Measurements from ENCODE around the gene ZNF497.

ZNF497 gene

DNA sequence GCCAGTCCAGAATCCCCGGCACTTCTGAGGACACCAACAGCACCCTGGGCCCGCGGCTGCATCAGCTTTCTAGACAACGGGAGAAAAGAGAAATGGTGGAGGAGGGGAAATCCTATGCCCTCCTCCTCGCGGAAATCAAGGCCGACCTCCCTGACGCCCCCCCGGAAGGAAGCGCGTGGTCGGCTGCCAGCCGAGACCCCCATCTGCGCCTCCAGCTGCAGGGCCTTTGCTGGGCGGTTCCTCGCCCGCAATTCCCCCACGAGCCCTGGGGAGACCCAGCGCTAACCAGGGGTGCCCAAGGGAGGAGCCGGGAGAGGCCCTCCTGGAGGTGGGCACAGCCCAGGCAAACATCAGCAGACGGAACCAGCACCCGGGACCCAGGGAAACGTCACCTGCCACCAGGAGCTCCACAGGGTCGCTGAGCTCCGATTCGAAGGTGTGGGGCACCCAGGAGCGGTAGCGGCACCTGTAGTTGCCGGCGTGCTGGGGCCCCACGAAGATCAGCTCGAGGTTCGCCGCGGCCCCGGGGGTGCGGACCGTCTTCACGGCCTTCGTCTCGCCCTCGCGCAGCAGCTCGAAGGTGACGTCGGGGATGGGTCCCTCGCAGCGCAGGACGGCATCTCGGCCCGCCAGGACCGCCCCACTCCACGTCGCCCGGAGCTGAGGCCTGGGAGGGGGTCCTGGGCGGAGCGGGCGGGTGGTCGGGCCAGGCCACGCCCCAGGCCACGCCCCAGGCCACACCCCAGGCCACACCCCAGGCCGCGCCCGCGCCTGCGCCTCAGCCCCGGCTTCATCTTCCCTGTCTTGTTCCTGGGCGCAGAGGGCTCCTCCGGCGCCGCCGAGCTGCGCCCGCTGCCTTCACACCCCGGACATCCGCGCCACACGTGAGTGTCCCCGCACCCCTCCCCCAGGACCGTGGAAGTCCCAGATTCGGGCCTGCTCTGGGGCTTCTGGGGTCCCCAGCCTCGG is 15.3 kb downstream of the ZNF497 start:
- peak; percentile 77 for DNase-seq

- DNase-seq: no peak
Observed at GRCh38 chr19:58345558-58345957, 17.0 kb downstream of the ZNF497 start.

GRCh38 chr19:58338825-58339558 is 23.6 kb downstream of the ZNF497 start:
- DNase-seq: no peak

DNA sequence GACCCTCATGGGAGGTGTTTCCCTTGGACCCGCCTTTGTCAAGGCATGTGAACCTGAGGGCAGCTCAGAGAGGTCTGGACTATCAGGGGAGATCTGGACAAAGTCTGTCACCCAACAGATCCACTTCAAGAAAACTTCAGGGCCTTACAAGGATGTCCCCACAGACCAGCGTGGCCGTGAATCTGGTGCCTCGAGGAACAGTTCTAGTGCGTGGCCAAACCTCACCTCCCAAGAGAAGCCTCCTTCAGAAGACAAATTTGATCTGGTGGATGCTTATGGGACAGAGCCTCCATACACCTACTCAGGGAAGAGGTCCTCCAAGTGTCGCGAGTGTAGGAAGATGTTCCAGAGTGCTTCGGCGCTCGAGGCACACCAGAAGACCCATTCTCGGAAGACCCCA is 24.2 kb downstream of the ZNF497 start:
- DNase-seq: no peak

GRCh38 chr19:58336820-58337219 is 25.7 kb downstream of the ZNF497 start:
- DNase-seq: no peak

- no peak for DNase-seq
Observed at GRCh38 chr19:58336216-58336615, 26.3 kb downstream of the ZNF497 start.

GRCh38 chr19:58335630-58336029 is 26.9 kb downstream of the ZNF497 start:
- DNase-seq: no peak

DNA sequence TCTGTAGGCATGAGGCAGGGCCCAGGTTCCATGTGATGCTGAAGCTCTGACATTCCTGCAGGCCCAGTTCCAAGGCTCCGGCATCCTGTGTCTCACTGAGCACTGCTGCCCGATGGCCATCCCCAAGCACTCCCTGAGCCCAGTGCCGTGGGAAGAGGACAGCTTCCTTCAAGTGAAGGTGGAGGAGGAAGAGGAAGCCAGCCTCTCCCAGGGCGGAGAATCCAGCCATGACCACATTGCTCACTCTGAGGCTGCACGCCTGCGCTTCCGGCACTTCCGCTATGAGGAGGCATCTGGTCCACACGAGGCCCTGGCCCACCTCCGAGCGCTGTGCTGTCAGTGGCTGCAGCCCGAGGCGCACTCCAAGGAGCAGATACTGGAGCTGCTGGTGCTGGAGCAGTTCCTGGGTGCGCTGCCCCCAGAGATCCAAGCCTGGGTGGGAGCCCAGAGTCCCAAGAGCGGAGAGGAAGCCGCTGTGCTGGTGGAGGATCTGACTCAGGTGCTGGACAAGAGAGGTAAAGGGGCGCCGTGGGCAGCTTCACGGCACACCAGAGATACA is 27.8 kb downstream of the ZNF497 start:
- DNase-seq: no peak

- DNase-seq: no peak
Observed at GRCh38 chr19:58332697-58333096, 29.9 kb downstream of the ZNF497 start.

- no peak for DNase-seq
Observed at GRCh38 chr19:58330458-58330857, 32.1 kb downstream of the ZNF497 start.

GRCh38 chr19:58328999-58329398 is 33.6 kb downstream of the ZNF497 start:
- peak; percentile 28 for DNase-seq

DNA sequence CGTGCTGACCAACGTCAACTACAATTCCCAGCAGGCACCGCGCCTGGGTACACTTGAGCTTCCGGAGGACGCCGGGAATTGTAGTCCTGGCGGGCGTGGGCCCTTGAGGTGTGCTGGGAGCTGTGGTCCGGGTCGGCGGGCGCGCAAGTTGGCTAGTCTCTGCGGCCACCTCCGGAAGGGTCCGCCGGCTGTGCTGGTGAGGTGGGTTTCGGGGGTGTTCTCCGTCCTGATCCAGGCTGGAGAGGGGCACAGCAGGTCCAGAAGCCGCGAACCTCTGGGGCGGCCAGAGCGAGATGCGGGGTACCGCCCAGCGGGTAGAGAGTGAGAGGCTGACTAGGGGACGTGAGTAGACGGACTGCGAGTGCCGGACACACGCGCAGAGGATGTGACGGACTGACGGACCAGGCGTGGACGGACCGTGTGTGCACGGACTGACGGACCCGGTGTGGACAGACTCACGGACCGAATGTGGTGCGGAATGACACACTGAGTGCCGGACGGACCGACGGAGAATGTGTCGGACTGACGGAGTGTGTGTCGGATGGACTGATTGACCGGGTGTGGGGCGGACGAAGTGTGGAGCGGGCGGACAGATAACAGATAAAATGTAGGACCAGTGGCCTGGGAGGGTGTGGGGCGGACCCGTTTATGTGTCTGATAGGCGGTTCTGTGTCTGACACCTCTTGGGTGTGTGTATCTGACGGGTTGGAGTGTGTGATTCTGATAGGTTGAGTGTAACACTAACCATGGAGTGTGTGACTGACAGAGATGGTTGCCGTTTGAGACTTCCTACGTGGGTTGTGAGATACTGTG is 35.4 kb downstream of the ZNF497 start, which contains the start of gene ZSCAN22:
Gene ZSCAN22, plus strand, starts transcription at position 81 of the 813 bp plus-strand sequence. CDS start 7,809 bp downstream, outside the sequence.
- peak; percentile 92 for DNase-seq

DNA sequence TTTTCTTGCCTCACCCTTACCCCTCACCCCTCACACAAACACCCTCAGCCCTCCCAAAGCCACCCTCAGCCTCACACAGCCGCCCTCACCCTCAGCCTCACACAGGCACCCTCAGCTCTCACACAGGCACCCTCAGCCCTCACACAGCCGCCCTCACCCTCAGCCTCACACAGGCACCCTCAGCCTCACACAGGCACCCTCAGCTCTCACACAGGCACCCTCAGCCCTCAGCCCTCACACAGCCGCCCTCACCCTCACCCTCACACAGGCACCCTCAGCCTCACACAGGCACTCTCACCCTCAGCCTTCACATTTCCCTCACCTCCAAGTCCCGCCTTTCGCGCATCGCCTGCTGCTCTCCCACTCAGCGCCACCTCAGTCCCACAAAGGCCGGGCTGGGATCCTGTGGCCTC is 36.0 kb downstream of the ZNF497 start:
- DNase-seq: no peak

DNA sequence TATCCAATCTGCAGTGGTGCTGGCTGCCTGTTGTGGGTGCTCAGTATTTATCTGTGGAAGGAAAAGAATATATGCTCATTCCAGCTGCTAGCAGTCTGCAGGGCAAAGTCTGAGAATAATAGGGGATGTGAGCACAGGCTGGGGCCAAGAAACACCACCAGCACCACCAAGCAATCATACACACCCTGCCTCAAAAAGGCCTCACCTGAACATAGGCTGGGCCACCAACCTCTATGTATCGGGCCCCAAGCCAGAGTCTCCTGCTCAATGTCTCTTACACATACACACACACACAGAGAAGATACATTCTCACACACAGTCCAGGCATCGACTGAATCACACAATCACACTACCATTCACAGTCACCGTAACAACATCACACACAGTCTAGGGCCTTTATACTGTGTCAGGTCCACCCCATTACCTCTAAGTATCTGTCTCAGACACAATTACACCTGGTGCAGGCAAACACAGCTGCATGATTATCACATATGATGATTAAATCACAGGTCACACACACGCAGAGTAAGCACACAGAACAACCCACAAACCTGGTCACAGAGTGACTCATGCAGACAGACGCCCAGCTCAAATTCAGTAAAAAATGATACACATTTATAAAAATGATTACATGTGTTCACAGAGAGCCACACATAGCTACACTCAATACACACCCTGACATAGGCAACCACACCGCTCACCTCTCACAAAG is 37.1 kb downstream of the ZNF497 start:
- DNase-seq: no peak

GRCh38 chr19:58319241-58319640 is 43.3 kb downstream of the ZNF497 start:
- DNase-seq: no peak

DNA sequence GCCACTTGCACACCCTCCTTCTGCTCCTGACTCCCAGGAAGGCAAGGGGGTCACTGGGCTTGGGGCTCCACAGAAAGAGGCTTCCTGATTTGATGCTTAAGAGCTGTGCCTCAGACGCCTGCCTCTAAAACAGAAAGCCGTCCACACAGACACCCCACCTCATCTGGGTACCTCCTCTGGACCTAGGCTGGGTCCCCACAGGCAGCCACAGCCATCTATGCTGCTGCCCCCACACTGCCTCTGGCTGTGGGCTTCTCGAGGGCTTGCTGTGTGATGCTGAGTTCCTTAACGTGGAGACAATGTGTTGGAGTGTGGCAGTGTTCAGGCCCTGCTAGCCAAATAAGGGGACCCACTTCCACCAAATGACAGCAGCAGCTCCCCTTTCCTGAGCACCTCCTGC is 44.3 kb downstream of the ZNF497 start:
- DNase-seq: no peak

DNA sequence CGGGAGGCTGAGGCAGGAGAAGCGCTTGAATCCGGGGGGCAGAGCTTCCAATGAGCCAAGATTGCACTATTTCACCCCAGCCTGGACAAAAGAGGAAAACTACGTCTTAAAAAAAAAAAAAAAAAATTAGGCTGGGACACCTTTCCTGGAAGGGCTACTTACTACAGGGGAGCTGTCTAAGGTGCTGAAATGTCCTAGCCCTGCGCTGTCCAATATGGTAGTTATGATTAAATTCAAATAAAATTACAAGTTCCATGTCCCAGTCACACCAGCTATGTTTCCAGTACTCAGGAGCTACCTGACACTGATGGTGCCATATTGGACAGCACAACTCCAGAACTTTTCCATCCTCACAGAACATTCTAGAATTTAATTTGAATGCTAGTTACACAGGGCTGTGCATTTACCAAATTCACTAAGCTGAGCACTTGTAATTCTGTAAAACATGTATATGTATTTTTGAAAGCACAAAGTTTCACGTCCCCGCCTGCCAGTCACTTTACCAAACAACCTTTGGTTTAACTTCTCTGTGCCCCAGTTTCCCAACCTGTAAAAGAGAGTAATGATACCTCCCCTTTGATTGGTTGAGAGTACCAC is 45.0 kb downstream of the ZNF497 start:
- no peak for DNase-seq

DNA sequence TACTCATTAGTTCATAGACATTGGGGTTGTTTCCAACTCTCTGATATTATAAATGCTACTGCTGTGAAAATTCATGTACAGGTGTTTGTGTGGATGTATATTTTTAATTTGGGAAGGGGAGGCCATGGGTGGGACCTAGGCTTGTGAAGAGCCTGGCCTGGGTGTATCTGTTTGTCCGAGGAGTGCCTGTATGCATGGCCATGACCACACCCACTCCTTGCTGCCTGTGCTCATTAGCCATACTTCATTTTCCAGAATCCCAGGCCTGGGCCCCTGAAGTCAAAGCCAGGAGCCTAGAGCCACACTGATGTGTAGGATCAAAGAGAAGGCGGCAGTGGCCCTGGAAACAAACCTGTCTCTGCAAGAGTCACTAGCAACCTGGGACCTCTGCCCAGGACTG is 47.0 kb downstream of the ZNF497 start:
- DNase-seq: no peak

DNA sequence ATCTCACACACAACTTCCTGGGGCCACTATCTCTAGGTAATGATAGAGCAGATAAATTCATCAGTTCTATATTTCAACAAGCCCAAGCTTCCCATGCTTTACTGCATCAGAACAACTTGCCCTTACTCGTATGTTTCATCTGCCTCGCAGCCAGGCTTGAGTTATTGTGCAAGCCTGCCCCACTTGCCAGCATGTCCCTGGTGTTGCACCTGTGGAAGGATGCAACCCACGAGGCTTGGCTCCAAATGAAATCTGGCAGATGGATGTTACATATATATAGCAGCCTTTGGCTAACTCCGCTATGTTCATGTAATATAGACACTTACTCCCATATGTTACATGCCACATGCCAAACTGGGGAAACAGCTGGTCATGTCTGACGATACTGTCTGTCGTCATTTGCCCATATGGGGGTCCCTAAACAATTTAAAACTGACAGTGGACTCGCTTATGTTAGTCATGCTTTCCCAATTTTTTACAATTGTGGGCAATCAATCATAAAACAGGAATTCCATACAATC is 51.1 kb downstream of the ZNF497 start:
- DNase-seq: no peak

DNA sequence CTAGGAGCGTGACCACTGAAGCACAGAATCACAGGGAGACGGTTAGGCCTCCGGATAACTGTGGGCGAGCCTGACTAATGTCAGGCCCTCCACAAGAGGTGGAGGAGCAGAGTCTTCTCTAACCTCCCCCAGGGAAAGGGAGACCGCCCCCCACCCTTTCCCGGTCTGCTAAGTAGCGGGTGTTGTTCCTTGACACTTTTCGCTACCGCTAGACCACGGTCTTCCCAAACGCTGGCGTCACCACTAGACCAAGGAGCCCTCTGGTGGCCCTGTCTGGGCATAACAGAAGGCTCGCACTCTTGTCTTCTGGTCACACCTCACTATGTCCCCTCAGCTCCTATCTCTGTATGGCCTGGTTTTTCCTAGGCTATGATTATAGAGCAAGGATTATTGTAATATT is 51.9 kb downstream of the ZNF497 start:
- peak; percentile 21 for DNase-seq

GRCh38 chr19:58307736-58308135 is 54.8 kb downstream of the ZNF497 start:
- no peak for DNase-seq
